Occipital lobe (tissue), 2 donors: ENCODE data around the gene GNG12. TPM values are rescaled to one million over a fixed set of nuclear protein-coding genes. Genes with fewer than 3 reads are reported as not detected.
"Not testable (repeated sequence)": the region's sequence is repeated elsewhere in the genome, so short reads cannot be mapped to it uniquely, and the experiment has no call there.

Experiments used
- DNase-seq: peaks from one replicate; lab custom pipeline; 2025; lab: John Stamatoyannopoulos, UW
- total RNA-seq: library from RNA; depleted of rRNA; stranded (reverse); fragments of >200 nt; gene quantifications from one replicate; pipeline ENCODE4 v1.2.3, GENCODE V29; 2014

Gene GNG12
- total RNA-seq, 1 donor from 2014 or later = 29.9 TPM

- no peak for DNase-seq
Observed at GRCh38 chr1:67733681-67734322, 99.5 kb downstream of the GNG12 start.

GRCh38 chr1:67732750-67733151 is 100.5 kb downstream of the GNG12 start:
- DNase-seq = no peak

- no peak for DNase-seq
Observed at GRCh38 chr1:67731322-67731721, 101.9 kb downstream of the GNG12 start.

GRCh38 chr1:67730312-67730711 is 103.0 kb downstream of the GNG12 start:
- not testable (repeated sequence) for DNase-seq

GRCh38 chr1:67729872-67730271 is 103.4 kb downstream of the GNG12 start:
- no peak for DNase-seq

- DNase-seq = no peak
Observed at GRCh38 chr1:67726224-67726623, 107.0 kb downstream of the GNG12 start.

GRCh38 chr1:67724928-67725560 is 108.2 kb downstream of the GNG12 start:
- DNase-seq = no peak

- DNase-seq = no peak
Observed at GRCh38 chr1:67723620-67724019, 109.6 kb downstream of the GNG12 start.

- DNase-seq = no peak
Observed at GRCh38 chr1:67723126-67723525, 110.1 kb downstream of the GNG12 start.

GRCh38 chr1:67722292-67722944 is 110.8 kb downstream of the GNG12 start:
- DNase-seq = no peak

GRCh38 chr1:67721650-67722291 is 111.5 kb downstream of the GNG12 start:
- no peak for DNase-seq

GRCh38 chr1:67721112-67721511 is 112.2 kb downstream of the GNG12 start:
- no peak for DNase-seq

GRCh38 chr1:67719329-67720196 is 113.7 kb downstream of the GNG12 start:
- no peak for DNase-seq

GRCh38 chr1:67717876-67718275 is 115.4 kb downstream of the GNG12 start:
- DNase-seq = no peak

- no peak for DNase-seq
Observed at GRCh38 chr1:67716800-67717199, 116.5 kb downstream of the GNG12 start.

- DNase-seq = no peak
Observed at GRCh38 chr1:67715819-67716218, 117.4 kb downstream of the GNG12 start.

- DNase-seq = no peak
Observed at GRCh38 chr1:67713057-67713846, 120.0 kb downstream of the GNG12 start.

GRCh38 chr1:67711855-67712212 is 121.4 kb downstream of the GNG12 start:
- DNase-seq = no peak

GRCh38 chr1:67711158-67711854 is 122.0 kb downstream of the GNG12 start:
- DNase-seq = no peak

- DNase-seq = no peak
Observed at GRCh38 chr1:67710417-67710816, 122.8 kb downstream of the GNG12 start.
